HepG2 (cell line): ENCODE measurements around the gene SPNS2.

Experiments used
- CHD4 ChIP-seq: fragments of 200-600 bp; sonication (generic); IDR thresholded peaks from 2 replicates; pipeline ENCODE4 v1.7.0; 2017; ENCODE audit warnings: mild to moderate bottlenecking, low read length, borderline replicate concordance
- CTCF ChIP-seq: sonication (generic); formaldehyde crosslinking; IDR thresholded peaks from 2 replicates; pipeline ENCODE4 v1.5.0; 2020; ENCODE audit warnings: mild to moderate bottlenecking, missing genetic modification reagents, moderate library complexity
- TEAD2 ChIP-seq: sonication (generic); formaldehyde crosslinking; IDR thresholded peaks from 2 replicates; pipeline ENCODE4 v1.9.0; 2021; ENCODE audit warnings: missing genetic modification reagents
- UBTF ChIP-seq: sonication (generic); formaldehyde crosslinking; IDR thresholded peaks from 2 replicates; pipeline ENCODE4 v1.4.0; 2020; ENCODE audit warnings: mild to moderate bottlenecking, missing genetic modification reagents

- no peak for TF ChIP-seq TEAD2 (CRISPR knock-in tag)
- no peak for TF ChIP-seq CHD4
- TF ChIP-seq CTCF (CRISPR knock-in tag) = no peak
- no peak for TF ChIP-seq UBTF (CRISPR knock-in tag)
These were observed 22.4 kb downstream of the SPNS2 start for GRCh38 chr17:4520894-4521600.
